HepG2 (cell line): ENCODE results near the gene SLC39A1. TPM values are rescaled to one million over a fixed set of nuclear protein-coding genes. Genes with fewer than 3 reads are reported as not detected.

ENCODE experiments used
- BHLHE40 ChIP-seq: IDR thresholded peaks from 2 replicates; pipeline ENCODE4 v1.6.1; 2011; ENCODE audit warnings: low read length, improper control_type of control experiment
- DNMT3B ChIP-seq: conservative IDR thresholded peaks from 2 replicates; pipeline ENCODE4 v1.6.1; 2016; ENCODE audit warnings: missing biosample characterization, control low read depth
- FOXC1 ChIP-seq: sonication (generic); formaldehyde crosslinking; IDR thresholded peaks from 2 replicates; pipeline ENCODE4 v1.8.0; 2022; ENCODE audit warnings: mild to moderate bottlenecking, missing genetic modification reagents, borderline replicate concordance
- HMGXB3 ChIP-seq: sonication (generic); formaldehyde crosslinking; IDR thresholded peaks from 2 replicates; pipeline ENCODE4 v1.4.0; 2020; ENCODE audit warnings: missing genetic modification reagents, borderline replicate concordance
- KDM5B ChIP-seq: sonication (generic); formaldehyde crosslinking; IDR thresholded peaks from 2 replicates; pipeline ENCODE4 v1.4.0; 2020; ENCODE audit warnings: missing genetic modification reagents, mild to moderate bottlenecking, borderline replicate concordance
- MEF2D ChIP-seq: sonication (generic); formaldehyde crosslinking; IDR thresholded peaks from 2 replicates; pipeline ENCODE4 v1.5.1; 2020; ENCODE audit warnings: mild to moderate bottlenecking, missing genetic modification reagents
- MIER3 ChIP-seq: IDR thresholded peaks from 2 replicates; pipeline ENCODE4 v1.6.1; 2016; ENCODE audit warnings: missing compliant biosample characterization, borderline replicate concordance
- REXO4 ChIP-seq: sonication (generic); formaldehyde crosslinking; IDR thresholded peaks from 2 replicates; pipeline ENCODE4 v1.8.0; 2022; ENCODE audit warnings: missing genetic modification reagents, mild to moderate bottlenecking, borderline replicate concordance
- RFX1 ChIP-seq: fragments of 450-650 bp; IDR thresholded peaks from 2 replicates; pipeline ENCODE4 v1.6.1; 2017
- SETDB1 ChIP-seq: sonication (generic); formaldehyde crosslinking; IDR thresholded peaks from 2 replicates; pipeline ENCODE4 v1.5.1; 2020; ENCODE audit warnings: missing genetic modification reagents, mild to moderate bottlenecking, borderline replicate concordance
- SIN3A ChIP-seq: IDR thresholded peaks from 2 replicates; pipeline ENCODE4 v1.6.1; 2011; ENCODE audit warnings: low read depth, mild to moderate bottlenecking, control low read depth, low read length, borderline replicate concordance
- SIX1 ChIP-seq: sonication (generic); formaldehyde crosslinking; IDR thresholded peaks from 2 replicates; pipeline ENCODE4 v1.4.0; 2020; ENCODE audit warnings: missing genetic modification reagents, borderline replicate concordance
- SPEN ChIP-seq: sonication (generic); formaldehyde crosslinking; IDR thresholded peaks from 2 replicates; pipeline ENCODE4 v1.5.1; 2020; ENCODE audit warnings: low read depth, mild to moderate bottlenecking, missing genetic modification reagents
- TBL1XR1 ChIP-seq: fragments of 150-350 bp; IDR thresholded peaks from 2 replicates; pipeline ENCODE4 v1.6.1; 2014; ENCODE audit warnings: borderline replicate concordance, low read length; ENCODE audit not compliant: partially characterized antibody
- ZFP62 ChIP-seq: sonication (generic); formaldehyde crosslinking; IDR thresholded peaks from 2 replicates; pipeline ENCODE4 v1.4.0; 2020; ENCODE audit warnings: missing genetic modification reagents
- ZFX ChIP-seq: sonication (generic); formaldehyde crosslinking; IDR thresholded peaks from 2 replicates; pipeline ENCODE4 v1.4.0; 2020; ENCODE audit warnings: mild to moderate bottlenecking, low read depth, missing genetic modification reagents, moderate library complexity
- ZMYM4 ChIP-seq: sonication (generic); formaldehyde crosslinking; IDR thresholded peaks from 2 replicates; pipeline ENCODE4 v1.8.1; 2023; ENCODE audit warnings: mild to moderate bottlenecking, missing genetic modification reagents
- ZNF124 ChIP-seq: sonication (generic); formaldehyde crosslinking; IDR thresholded peaks from 2 replicates; pipeline ENCODE4 v1.4.0; 2020; ENCODE audit warnings: missing genetic modification reagents
- ZNF646 ChIP-seq: sonication (generic); formaldehyde crosslinking; IDR thresholded peaks from 2 replicates; pipeline ENCODE4 v1.9.0; 2021; ENCODE audit warnings: mild to moderate bottlenecking, missing genetic modification reagents
- polyA plus RNA-seq, 8 experiments: library from polyadenylated mRNA; depleted of rRNA in 3 of 8; stranded (reverse) in 7 of 8; unstranded in 1 of 8; fragments of >200 nt; fragmentation: Illumina TruSeq in 4 of 8; extraction: Trizol in 4 of 8; gene quantifications; 2 replicates each; pipeline versions ENCODE4 v1.2.1 to v1.2.3, GENCODE V29; 2011 to 2016; ENCODE audit warnings: low read depth in 4 of 8, missing spikeins in 1 of 8, mixed read lengths in 1 of 8; ENCODE audit not compliant: insufficient read depth in 1 of 8
- total RNA-seq, 5 experiments: library from RNA; depleted of rRNA; stranded (reverse); fragments of >200 nt; fragmentation: Illumina TruSeq; extraction: Trizol; gene quantifications; 2 replicates each; pipeline ENCODE4 v1.2.3, GENCODE V29; 2016; ENCODE audit warnings: low read depth in 1 of 5

The SLC39A1 gene
- total and polyA plus RNA-seq, 2 of the 13 experiments (the other 11 are each of a cell fraction or from before 2014, with no cell fraction given): 71.2 to 78.4 TPM

- no peak for TF ChIP-seq ZNF646 (CRISPR knock-in tag)
- no peak for TF ChIP-seq ZFP62
- TF ChIP-seq ZMYM4: peak; percentile 84; the same call in 1 of the 2 replicates
- TF ChIP-seq SETDB1 (CRISPR knock-in tag): no peak
- TF ChIP-seq RFX1: no peak
- peak; percentile 61 for TF ChIP-seq ZFX
- peak; percentile 59; the same call in 1 of the 2 replicates for TF ChIP-seq MEF2D (CRISPR knock-in tag)
- TF ChIP-seq FOXC1: peak; percentile 79
- peak; percentile 59 for TF ChIP-seq DNMT3B
- no peak for TF ChIP-seq REXO4 (CRISPR knock-in tag)
- TF ChIP-seq SIX1 (CRISPR knock-in tag): no peak
- TF ChIP-seq SPEN: peak; percentile 87; the same call in 1 of the 2 replicates
- no peak for TF ChIP-seq TBL1XR1
- TF ChIP-seq HMGXB3 (CRISPR knock-in tag): peak; percentile 87
- peak; percentile 35; the same call in 1 of the 2 replicates for TF ChIP-seq SIN3A
- TF ChIP-seq MIER3: peak; percentile 58; the same call in 1 of the 2 replicates
- TF ChIP-seq ZNF124: no peak
- no peak for TF ChIP-seq BHLHE40
- TF ChIP-seq KDM5B (CRISPR knock-in tag): 0 out of 2 replicates have a peak, but pooled peaks have one; percentile 53
Measured at GRCh38 chr1:153922972-153923925, 40.1 kb downstream of the SLC39A1 start, which contains the start of gene GATAD2B (continued).
